ENCODE results near the gene GRAMD1B.

GRCh38 chr11:123551079-123551478, 121.0 kb downstream of the GRAMD1B start:
- no peak for TF ChIP-seq CTCF (IDR thresholded peaks at IDR 0.05)
- TF ChIP-seq POLR2A (IDR thresholded peaks at IDR 0.05) = no peak
- no peak for TF ChIP-seq POLR2AphosphoS5 (IDR thresholded peaks at IDR 0.05)

All from breast epithelium (tissue), 3 donors.